ENCODE results near the gene CTNNA3.

- TF ChIP-seq CTCF (IDR thresholded peaks at IDR 0.05) (no peak), POLR2A (IDR thresholded peaks at IDR 0.05) (no peak)
These were observed 1232.4 kb downstream of the CTNNA3 start for GRCh38 chr10:66463611-66464010.

Measured in lower leg skin (tissue), 3 donors.